HG02642 (cell line): Measurements from ENCODE around the gene PDGFD.

Experiments
- ATAC-seq: cut with Tn5 transposase; IDR thresholded peaks from one replicate; pipeline ENCODE4 v1.9.1; 2021; ENCODE audit warnings: mild to moderate bottlenecking; ENCODE audit not compliant: unreplicated experiment, poor library complexity

The PDGFD gene

GRCh38 chr11:103898065-103898464 is 265.9 kb downstream of the PDGFD start:
- peak; percentile 67 for ATAC-seq

DNA sequence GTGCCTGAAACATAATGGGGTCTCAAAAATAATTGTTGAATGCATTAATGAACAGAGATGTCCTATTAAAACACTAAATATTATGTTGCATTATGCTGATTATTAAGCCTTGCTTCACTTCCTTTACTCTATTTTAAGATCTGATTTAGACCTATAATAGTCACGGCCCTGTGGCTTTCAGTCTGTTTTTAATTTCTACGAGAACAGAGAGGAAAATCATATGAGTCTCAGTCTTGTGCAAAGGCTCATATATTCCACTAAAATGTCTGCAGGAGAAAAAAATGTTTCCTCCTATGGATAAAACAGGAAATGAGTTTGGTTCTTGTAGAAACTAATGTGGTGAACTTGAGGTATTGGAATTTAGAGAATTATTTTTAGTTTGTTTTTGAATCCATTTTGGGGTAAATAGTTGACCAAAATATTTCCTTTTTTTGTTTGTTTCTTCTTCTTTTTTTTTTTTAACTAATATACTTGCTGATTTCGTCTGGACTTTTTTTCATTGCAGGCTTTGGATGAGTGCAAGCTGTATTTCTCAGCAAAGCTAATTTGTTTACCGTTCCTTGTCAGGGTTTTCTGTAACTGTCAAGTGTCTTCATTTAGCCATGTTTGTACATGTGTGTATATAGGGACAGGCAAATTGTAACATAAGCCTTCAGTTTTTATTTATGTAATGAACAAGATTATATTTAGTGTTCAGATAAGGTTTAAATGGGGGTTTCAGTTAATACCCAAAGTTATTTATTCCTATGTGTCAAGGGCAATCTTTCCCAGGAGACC is 266.6 kb downstream of the PDGFD start:
- ATAC-seq: no peak

DNA sequence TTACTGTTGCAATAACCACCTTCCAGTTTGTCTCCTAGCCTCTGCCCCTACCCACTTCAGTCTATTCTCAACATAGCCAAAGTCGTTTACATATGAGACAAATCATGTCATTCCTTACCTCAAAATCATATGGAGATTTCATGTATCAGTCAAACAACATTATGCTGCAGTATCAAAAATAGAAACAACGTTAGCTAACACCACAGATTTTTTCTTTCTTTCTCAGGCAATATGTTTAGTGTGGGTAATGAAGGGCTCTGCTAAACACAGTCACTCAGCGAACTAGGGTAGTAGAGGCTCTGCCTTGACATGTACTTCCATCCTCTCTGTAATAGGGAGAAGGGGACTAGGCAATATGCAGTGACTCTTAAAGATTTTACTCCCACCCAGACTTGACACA is 268.8 kb downstream of the PDGFD start:
- no peak for ATAC-seq

- no peak for ATAC-seq
Observed at GRCh38 chr11:103894673-103895072, 269.3 kb downstream of the PDGFD start.

DNA sequence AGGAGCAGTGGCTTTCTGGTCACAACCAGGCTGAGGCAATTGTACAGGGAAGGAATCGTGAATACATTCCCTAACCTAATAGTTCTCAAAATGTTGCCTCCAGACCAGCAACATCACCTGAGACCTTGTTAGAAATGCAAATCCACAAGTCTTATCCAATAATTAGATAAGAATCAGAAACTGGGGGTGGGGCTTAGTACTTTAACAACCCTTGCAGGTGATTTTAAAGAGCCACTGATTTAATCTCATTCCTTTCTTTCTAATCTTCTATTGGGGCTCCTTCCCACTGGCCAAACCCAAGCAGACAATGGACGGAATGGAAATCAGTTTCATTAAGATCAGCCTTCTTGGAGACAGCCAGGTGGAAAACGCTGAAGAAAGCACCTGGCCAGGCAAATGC is 269.9 kb downstream of the PDGFD start:
- no peak for ATAC-seq

- ATAC-seq: no peak
Observed at GRCh38 chr11:103893371-103893770, 270.6 kb downstream of the PDGFD start.

DNA sequence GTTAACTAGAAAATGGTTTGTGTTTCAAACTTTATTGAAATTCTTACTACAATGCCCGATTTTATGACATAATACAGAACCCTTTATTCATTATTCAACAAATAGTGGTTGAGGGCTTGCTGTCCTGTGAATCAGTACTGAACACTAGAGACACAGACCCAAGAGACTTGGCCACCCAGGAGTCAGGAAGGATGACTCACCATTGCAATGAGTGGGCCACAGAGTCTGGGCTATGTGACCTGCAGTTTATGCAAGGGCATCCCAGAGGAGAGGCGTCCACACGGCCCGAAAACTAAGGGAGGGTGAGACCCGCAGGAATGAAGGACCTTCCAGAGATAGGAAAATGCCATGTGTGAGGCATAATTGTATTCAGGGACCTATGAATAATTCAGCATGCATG is 271.3 kb downstream of the PDGFD start:
- ATAC-seq: no peak

GRCh38 chr11:103890654-103891053 is 273.3 kb downstream of the PDGFD start:
- ATAC-seq: no peak

DNA sequence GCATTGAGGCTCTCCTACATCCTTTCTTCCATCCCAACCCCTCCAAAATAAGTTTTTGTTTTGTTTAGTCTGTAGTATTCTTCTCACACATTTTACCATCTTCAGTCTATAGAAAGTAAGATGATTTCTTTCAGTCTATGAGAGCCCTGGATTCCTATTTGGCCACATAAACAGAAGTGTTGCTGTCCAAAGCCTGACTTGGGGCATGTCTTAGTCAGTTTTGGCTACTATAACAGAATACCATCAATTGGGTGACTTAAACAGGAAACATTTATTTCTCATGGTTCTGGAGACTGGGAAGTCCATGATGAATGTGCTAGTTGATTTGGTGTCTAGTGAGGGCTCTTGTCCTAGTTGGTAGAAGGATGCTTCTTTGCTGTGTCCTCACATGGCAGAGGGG is 274.3 kb downstream of the PDGFD start:
- no peak for ATAC-seq

- no peak for ATAC-seq
Observed at GRCh38 chr11:103888541-103888951, 275.4 kb downstream of the PDGFD start.

- ATAC-seq: peak; percentile 57
Observed at GRCh38 chr11:103887001-103887658, 276.8 kb downstream of the PDGFD start.

DNA sequence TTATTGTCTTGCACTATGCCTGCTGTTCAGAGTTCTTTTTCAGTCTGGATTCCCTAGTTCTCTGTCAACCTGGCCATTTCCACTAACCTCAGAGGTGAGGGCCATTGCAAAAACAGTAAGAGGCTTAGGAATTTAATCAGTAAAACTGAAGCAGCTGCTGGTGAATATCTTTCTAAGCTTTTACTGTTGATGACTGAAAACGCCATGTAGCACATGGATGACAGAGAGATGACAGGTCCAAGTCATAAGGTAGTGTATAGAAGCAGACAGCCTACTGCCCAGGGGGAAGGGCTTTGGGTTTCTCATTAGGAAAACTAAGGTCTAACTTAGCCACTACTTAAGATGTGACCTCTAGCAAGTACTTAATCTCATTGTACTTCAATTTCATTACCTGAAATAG is 280.1 kb downstream of the PDGFD start:
- ATAC-seq: no peak

DNA sequence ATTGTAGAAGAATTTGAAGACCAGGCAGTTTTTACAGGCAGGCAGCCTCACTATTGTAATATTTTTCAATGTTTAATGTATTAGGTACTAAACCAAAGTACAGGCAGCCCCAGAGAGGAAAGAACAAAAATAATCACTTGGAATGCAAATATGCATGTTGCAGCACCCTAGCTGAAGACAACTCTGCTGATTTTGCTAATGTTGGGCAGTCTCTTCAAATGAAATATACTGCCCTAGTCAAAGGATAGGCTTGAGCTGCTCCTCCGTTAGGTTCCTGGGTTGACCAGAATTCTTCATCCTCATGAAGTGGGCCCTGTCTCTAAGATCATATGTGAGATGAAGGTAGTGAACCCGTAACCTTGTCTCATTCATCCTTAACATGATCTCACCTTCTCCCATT is 280.7 kb downstream of the PDGFD start:
- ATAC-seq: no peak

DNA sequence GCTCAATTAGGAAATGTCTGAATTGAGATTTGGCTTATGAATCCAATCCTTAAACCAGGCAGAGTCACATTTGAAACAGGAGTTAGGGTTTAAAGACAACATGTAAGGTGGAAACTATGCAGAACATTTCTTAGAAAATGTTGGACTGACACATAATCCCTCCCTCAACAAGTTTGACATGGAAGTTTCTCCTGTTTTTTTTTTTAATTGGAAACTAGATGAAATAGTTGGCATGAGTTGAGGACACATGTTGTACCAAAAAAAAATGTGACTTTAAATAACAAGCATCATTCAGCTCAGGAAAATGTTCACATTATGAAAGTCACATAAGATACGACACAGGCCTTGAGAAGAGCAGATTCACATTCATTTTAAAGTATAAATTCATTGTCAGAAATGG is 282.4 kb downstream of the PDGFD start:
- no peak for ATAC-seq

DNA sequence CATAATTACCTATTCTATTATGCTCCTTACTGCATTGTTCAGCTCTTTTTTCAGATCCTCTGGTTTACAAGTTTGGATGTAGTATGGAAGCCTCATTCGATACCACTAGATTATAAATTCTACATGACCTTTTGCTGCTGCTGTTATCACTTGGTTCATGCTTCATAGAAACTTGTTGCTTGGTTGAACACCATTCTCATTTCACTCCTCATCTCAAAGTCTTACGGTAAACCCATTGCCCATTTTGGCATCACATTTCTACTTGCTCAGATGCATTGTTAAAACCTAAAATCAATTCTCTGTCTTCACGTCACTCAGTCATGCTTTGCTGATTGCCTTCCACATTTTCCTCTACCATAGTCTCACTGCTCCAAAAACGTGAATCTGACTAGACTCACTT is 283.0 kb downstream of the PDGFD start:
- peak; percentile 35 for ATAC-seq

DNA sequence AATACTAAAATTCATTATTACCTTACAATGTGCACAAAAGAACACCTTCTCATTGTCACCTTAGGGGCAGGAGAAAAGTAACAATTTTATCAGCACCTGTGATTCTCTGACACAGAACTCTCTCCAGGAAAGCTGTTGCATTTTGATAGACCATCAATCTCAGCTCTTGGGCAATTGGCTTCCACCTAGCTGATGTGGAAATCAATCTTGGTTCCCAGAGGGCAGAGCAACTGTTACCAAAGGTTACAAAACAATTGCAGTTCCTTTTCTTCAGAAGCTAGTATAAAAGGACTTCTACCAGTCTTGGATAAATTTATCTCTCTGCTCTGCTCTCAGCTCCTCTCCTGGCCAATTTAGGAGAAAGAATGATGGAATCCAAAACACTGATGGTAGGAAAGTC is 285.3 kb downstream of the PDGFD start:
- ATAC-seq: no peak

- no peak for ATAC-seq
Observed at GRCh38 chr11:103877221-103877620, 286.7 kb downstream of the PDGFD start.

- ATAC-seq: peak; percentile 97
Observed at GRCh38 chr11:103875855-103876510, 288.0 kb downstream of the PDGFD start.

DNA sequence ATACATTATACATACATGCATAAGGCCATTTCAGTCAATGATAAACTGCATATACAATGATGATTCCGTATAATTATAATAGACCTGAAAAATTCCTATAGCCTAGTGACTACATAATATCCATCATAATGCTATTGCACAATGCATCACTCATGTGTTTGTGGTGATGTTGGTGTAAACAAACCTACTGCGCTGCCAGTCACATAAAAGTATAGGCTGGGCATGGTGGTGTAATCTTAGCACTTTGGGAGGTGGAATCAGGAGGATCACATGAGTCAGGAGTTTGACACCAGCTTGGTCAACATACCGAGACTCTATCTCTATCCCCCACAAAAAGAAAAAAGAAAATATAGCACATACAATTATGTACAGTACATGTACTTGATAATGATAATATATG is 291.2 kb downstream of the PDGFD start:
- no peak for ATAC-seq

GRCh38 chr11:103871923-103872551 is 291.9 kb downstream of the PDGFD start:
- ATAC-seq: no peak

DNA sequence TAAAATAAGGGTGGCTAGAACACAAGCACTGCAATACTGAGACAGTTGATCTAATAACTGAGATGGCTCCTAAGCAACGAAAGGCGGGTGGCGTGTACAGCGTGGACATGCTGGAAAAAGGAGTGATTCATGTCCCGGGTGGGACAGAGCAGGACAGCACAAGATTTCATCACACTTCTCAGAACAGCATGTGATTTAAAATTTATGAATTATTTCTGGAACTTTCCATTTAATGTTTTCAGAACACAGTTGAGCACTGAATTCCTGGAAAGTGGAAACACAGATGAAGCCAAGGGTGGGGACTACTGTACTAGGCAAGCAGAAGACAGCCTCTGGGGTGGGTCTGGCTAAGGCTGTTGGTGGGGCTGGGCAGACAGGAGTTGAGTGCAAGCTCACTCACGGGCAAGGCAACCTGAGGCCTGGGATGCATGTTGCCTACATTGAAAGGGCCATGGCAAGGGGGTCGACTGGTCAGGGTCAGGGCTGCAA is 293.1 kb downstream of the PDGFD start:
- no peak for ATAC-seq
